Upper lobe of right lung (tissue), 1 donor: ENCODE measurements around the gene GRID1. TPM values are rescaled to one million over a fixed set of nuclear protein-coding genes. Genes with fewer than 3 reads are reported as not detected.

Experiments used
- ATAC-seq: fragments of 200-7000 bp; cut with Tn5 transposase; one replicate; pipeline ENCODE4 v1.9.1; 2020; ENCODE audit warnings: mild to moderate bottlenecking, moderate library complexity
- DNase-seq: peaks from one replicate; pipeline ENCODE4 v3.0.0-alpha.2; 2020
- H3K27ac ChIP-seq: fragments of 200-600 bp; one replicate; pipeline ENCODE4 v1.8.0; 2022
- H3K27me3 ChIP-seq: fragments of 200-600 bp; one replicate; pipeline ENCODE4 v1.8.0; 2022; ENCODE audit warnings: mild to moderate bottlenecking
- H3K36me3 ChIP-seq: fragments of 200-600 bp; one replicate; pipeline ENCODE4 v1.8.0; 2022
- H3K4me1 ChIP-seq: fragments of 200-600 bp; one replicate; pipeline ENCODE4 v1.8.0; 2022
- H3K4me3 ChIP-seq: fragments of 200-600 bp; one replicate; pipeline ENCODE4 v1.8.0; 2022; ENCODE audit warnings: mild to moderate bottlenecking
- H3K9me3 ChIP-seq: fragments of 200-600 bp; one replicate; pipeline ENCODE4 v1.8.0; 2022
- intact Hi-C: fragments of 100-400 bp; cut with DNase I; formaldehyde crosslinking; loops from one replicate; pipeline ENCODE4 v1.11.0; 2022
- total RNA-seq: library from RNA; stranded (reverse); fragmentation: NEBNext Ultra II Directional; extraction: Animal tissue kit (Norgen Biotek cat#: 25700); gene quantifications from one replicate; pipeline ENCODE4 v1.2.1, GENCODE V29; 2021
- TF ChIP-seq, protein P1 (sequence below): fragments of 200-600 bp; IDR thresholded peaks from one replicate; pipeline ENCODE4 v1.8.0; 2022; ENCODE audit warnings: antibody characterized with exemption
- donor health status: DM: no; HTN: yes; CAD: no; lungs with severe emphysema.

GRID1 gene
- total RNA-seq, 1 donor from 2014 or later, result 3.0 TPM

- Histone ChIP-seq H3K4me3 (no peak overlapping the region), H3K9me3 (no peaks in the 10 kb centered on the region), H3K36me3 (no peaks in the 10 kb centered on the region), H3K4me1 (no peaks in the 10 kb centered on the region), H3K27ac (no peak overlapping the region), H3K27me3 (no peaks in the 10 kb centered on the region)
- ATAC-seq (no peak), DNase-seq (no peak)
- TF ChIP-seq, protein P1, sequence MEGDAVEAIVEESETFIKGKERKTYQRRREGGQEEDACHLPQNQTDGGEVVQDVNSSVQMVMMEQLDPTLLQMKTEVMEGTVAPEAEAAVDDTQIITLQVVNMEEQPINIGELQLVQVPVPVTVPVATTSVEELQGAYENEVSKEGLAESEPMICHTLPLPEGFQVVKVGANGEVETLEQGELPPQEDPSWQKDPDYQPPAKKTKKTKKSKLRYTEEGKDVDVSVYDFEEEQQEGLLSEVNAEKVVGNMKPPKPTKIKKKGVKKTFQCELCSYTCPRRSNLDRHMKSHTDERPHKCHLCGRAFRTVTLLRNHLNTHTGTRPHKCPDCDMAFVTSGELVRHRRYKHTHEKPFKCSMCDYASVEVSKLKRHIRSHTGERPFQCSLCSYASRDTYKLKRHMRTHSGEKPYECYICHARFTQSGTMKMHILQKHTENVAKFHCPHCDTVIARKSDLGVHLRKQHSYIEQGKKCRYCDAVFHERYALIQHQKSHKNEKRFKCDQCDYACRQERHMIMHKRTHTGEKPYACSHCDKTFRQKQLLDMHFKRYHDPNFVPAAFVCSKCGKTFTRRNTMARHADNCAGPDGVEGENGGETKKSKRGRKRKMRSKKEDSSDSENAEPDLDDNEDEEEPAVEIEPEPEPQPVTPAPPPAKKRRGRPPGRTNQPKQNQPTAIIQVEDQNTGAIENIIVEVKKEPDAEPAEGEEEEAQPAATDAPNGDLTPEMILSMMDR, result no peak
- intact Hi-C loops, result no loop called here
Measured at GRCh38 chr10:85767891-85768290, 598.7 kb downstream of the GRID1 start.

DNA sequence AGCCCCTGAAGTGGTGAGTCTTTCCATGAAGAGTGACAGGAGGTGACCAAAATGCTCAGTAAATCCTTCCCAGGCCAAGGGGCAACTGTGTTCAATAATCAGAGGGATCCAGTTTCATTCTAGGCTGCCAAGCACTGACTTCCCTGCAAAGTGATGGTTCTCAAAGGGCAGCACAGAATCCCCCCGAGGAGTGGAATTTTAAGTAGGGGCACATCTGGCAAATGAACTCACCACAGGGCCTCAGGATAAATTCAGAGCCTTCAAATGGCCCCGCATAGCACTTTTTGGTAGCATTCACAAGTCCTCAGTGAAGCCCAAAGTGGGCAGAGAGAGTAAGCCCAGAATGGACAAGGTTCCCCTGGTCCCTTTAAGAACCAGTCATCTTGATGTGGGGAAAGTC lies 602.5 kb downstream of the GRID1 start:
- TF ChIP-seq, protein P1, result no peak
- H3K4me1 ChIP-seq, result no peaks in the 10 kb centered on the region
- H3K27me3 ChIP-seq, result no peaks in the 10 kb centered on the region
- H3K36me3 ChIP-seq, result no peaks in the 10 kb centered on the region
- DNase-seq (no peak), ATAC-seq (no peak)
- H3K9me3 ChIP-seq, result no peaks in the 10 kb centered on the region
- H3K27ac ChIP-seq, result no peak overlapping the region
- intact Hi-C loops, result no loop called here
- no peak overlapping the region for H3K4me3 ChIP-seq

DNA sequence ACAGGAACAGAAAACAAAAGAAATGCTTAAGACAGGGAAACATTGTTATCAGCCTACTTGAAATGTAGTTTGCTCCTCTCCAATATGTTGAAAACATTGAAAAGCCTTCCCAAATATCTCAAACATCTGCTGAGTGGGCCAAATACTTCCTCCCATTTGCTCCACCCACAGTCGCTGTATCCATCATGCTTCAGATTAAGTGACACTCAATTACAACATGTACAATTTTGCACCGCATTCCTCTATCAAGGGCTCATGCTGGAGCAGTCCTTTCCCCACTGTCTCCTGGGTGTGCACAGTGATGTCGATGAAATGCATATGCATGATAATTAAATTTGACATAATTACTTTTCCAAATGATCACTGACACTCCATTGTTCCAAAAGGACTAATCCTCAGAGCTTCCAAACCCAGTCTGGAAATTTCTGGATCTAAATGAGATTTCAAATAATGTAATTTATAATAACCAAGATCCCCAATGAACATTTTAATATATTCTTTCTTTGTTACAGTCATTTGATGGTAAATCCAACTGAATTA lies 604.6 kb downstream of the GRID1 start:
- TF ChIP-seq, protein P1, result no peak
- intact Hi-C loops, result no loop called here
- DNase-seq (no peak), ATAC-seq (no peak)
- Histone ChIP-seq H3K9me3 (no peaks in the 10 kb centered on the region), H3K4me1 (no peaks in the 10 kb centered on the region), H3K4me3 (no peak overlapping the region), H3K36me3 (no peaks in the 10 kb centered on the region), H3K27ac (no peak overlapping the region), H3K27me3 (no peaks in the 10 kb centered on the region)

- no peak for DNase-seq
- intact Hi-C loops, result no loop called here
- Histone ChIP-seq H3K9me3 (peaks cover 3% of the 10 kb centered on the region), H3K4me3 (no peak overlapping the region), H3K27me3 (no peaks in the 10 kb centered on the region), H3K36me3 (no peaks in the 10 kb centered on the region), H3K27ac (no peak overlapping the region), H3K4me1 (no peaks in the 10 kb centered on the region)
- no peak for ATAC-seq
- TF ChIP-seq, protein P1, result no peak
Measured at GRCh38 chr10:85741626-85742300, 624.8 kb downstream of the GRID1 start.

- Histone ChIP-seq H3K27ac (no peak overlapping the region), H3K27me3 (no peaks in the 10 kb centered on the region), H3K36me3 (no peaks in the 10 kb centered on the region), H3K9me3 (peaks cover 3% of the 10 kb centered on the region), H3K4me3 (no peak overlapping the region), H3K4me1 (no peaks in the 10 kb centered on the region)
- ATAC-seq (no peak), DNase-seq (no peak)
- intact Hi-C loops, result no loop called here
- TF ChIP-seq, protein P1, result no peak
Measured at GRCh38 chr10:85735997-85736396, 630.6 kb downstream of the GRID1 start.
